ENCODE measurements around the gene KIR2DL4.
"Not testable (repeated sequence)": the region's sequence is repeated elsewhere in the genome, so short reads cannot be mapped to it uniquely, and the experiment has no call there.

- TF ChIP-seq CTCF (IDR thresholded peaks at IDR 0.05; ENCODE audit: insufficient read depth, low read depth, low read length); EZH2 (IDR thresholded peaks at IDR 0.05; ENCODE audit: insufficient read depth, low read length): not testable (repeated sequence)
Observed at GRCh38 chr19:54764219-54764618, 39.2 kb upstream of the KIR2DL4 start.
